K562 (cell line): Measurements from ENCODE around the gene LZTR1. TPM values are rescaled to one million over a fixed set of nuclear protein-coding genes. Genes with fewer than 3 reads are reported as not detected.

Experiments
- ARID3A ChIP-seq: IDR thresholded peaks from 2 replicates; pipeline ENCODE4 v1.6.1; 2012; ENCODE audit warnings: low read depth, low read length, improper control_type of control experiment, borderline replicate concordance
- ATF2 ChIP-seq: sonication (generic); formaldehyde crosslinking; IDR thresholded peaks from 2 replicates; pipeline ENCODE4 v1.8.1; 2022; ENCODE audit warnings: missing genetic modification reagents
- BRF1 ChIP-seq: IDR thresholded peaks from 3 replicates; pipeline ENCODE4 v1.6.1; 2011; ENCODE audit warnings: borderline replicate concordance, mild to moderate bottlenecking; ENCODE audit not compliant: insufficient read length; ENCODE audit errors: extremely low read depth
- COPS2 ChIP-seq: fragments of 450-650 bp; conservative IDR thresholded peaks from 2 replicates; pipeline ENCODE4 v1.6.1; 2016; ENCODE audit warnings: mild to moderate bottlenecking, moderate library complexity
- CREM ChIP-seq: IDR thresholded peaks from 2 replicates; pipeline ENCODE4 v1.6.1; 2014; ENCODE audit warnings: antibody characterized with exemption, low read depth
- CXXC5 ChIP-seq: fragments of 250-450 bp; sonication (Bioruptor Pico); IDR thresholded peaks from 2 replicates; pipeline ENCODE4 v1.8.0; 2022; ENCODE audit warnings: inconsistent platforms, mild to moderate bottlenecking, moderate library complexity
- FOXJ3 ChIP-seq: sonication (generic); formaldehyde crosslinking; IDR thresholded peaks from 2 replicates; pipeline ENCODE4 v1.4.0; 2020; ENCODE audit warnings: mild to moderate bottlenecking, missing genetic modification reagents
- HEY1 ChIP-seq: fragments of 250-450 bp; sonication (Bioruptor Pico); IDR thresholded peaks from 2 replicates; pipeline ENCODE4 v1.5.0; 2020; ENCODE audit warnings: mild to moderate bottlenecking, moderate library complexity, borderline replicate concordance
- HSF4 ChIP-seq: fragments of 250-450 bp; sonication (Bioruptor Pico); IDR thresholded peaks from 2 replicates; pipeline ENCODE4 v2.1.2; 2022; ENCODE audit warnings: mild to moderate bottlenecking, moderate library complexity, borderline replicate concordance
- IRF1 ChIP-seq: sonication (generic); formaldehyde crosslinking; IDR thresholded peaks from 2 replicates; pipeline ENCODE4 v1.8.0; 2022; ENCODE audit warnings: missing genetic modification reagents, mild to moderate bottlenecking, borderline replicate concordance
- KLF10 ChIP-seq: fragments of 250-450 bp; sonication (Bioruptor Pico); IDR thresholded peaks from 2 replicates; pipeline ENCODE4 v1.6.1; 2021; ENCODE audit warnings: matching md5 sums
- L3MBTL2 ChIP-seq: fragments of 450-650 bp; IDR thresholded peaks from 2 replicates; pipeline ENCODE4 v1.6.1; 2016; ENCODE audit warnings: mild to moderate bottlenecking, moderate library complexity
- MEIS2 ChIP-seq: fragments of 450-650 bp; IDR thresholded peaks from 2 replicates; pipeline ENCODE4 v1.6.1; 2014; ENCODE audit warnings: mild to moderate bottlenecking; ENCODE audit not compliant: partially characterized antibody
- MLX ChIP-seq, 2 experiments: fragments of 450-650 bp in 1 of 2; sonication (generic) in 1 of 2; formaldehyde crosslinking; conservative IDR thresholded peaks; 2 replicates each; pipeline versions ENCODE4 v1.4.0 to v1.8.1; 2020 to 2022; ENCODE audit warnings: mild to moderate bottlenecking in 1 of 2, missing genetic modification reagents in 1 of 2
- MYC ChIP-seq, 2 experiments: fragments of 250-450 bp in 1 of 2; sonication (Bioruptor Pico) in 1 of 2; IDR thresholded peaks; 2 replicates each; pipeline versions ENCODE4 v1.5.1 to v1.6.1; 2012 to 2021; ENCODE audit warnings: low read depth in 2 of 2, borderline replicate concordance in 1 of 2, improper control_type of control experiment in 1 of 2, low read length in 1 of 2, mild to moderate bottlenecking in 1 of 2, moderate library complexity in 1 of 2
- NKRF ChIP-seq: fragments of 450-650 bp; IDR thresholded peaks from 2 replicates; pipeline ENCODE4 v1.6.1; 2016; ENCODE audit warnings: borderline replicate concordance
- PTTG1 ChIP-seq: fragments of 450-650 bp; IDR thresholded peaks from 2 replicates; pipeline ENCODE4 v1.6.1; 2016; ENCODE audit warnings: low read depth, mild to moderate bottlenecking, missing genetic modification characterization, missing compliant biosample characterization
- RBM22 ChIP-seq: fragments of 200-400 bp; formaldehyde crosslinking; IDR thresholded peaks from 2 replicates; pipeline ENCODE4 v1.6.1; 2018; ENCODE audit warnings: low read length, low read depth; ENCODE audit not compliant: poor library complexity, severe bottlenecking
- USF1 ChIP-seq: sonication (generic); formaldehyde crosslinking; IDR thresholded peaks from 2 replicates; pipeline ENCODE4 v1.9.0; 2022; ENCODE audit warnings: mild to moderate bottlenecking, missing genetic modification reagents
- ZNF232 ChIP-seq: sonication (generic); formaldehyde crosslinking; IDR thresholded peaks from 2 replicates; pipeline ENCODE4 v1.8.0; 2022; ENCODE audit warnings: mild to moderate bottlenecking, missing genetic modification reagents
- ZNF436 ChIP-seq: fragments of 250-450, 450-650 bp; sonication (Bioruptor Pico); formaldehyde crosslinking; IDR thresholded peaks from 2 replicates; pipeline ENCODE4 v1.7.0; 2020; ENCODE audit warnings: mild to moderate bottlenecking
- polyA plus RNA-seq, 8 experiments: library from polyadenylated mRNA; depleted of rRNA in 4 of 8; stranded (reverse) in 5 of 8; unstranded in 3 of 8; fragments of >200 nt; fragmentation: Nextera tagmentation in 2 of 8; fragmentation: Illumina TruSeq in 1 of 8; extraction: Ambion mirVana in 2 of 8; extraction: Trizol in 1 of 8; gene quantifications; 2 replicates each; pipeline versions ENCODE4 v1.2.1 to v1.2.3, GENCODE V29; 2011 to 2014; ENCODE audit warnings: inconsistent platforms in 1 of 8, missing spikeins in 1 of 8
- total RNA-seq, 7 experiments: library from RNA; depleted of rRNA in 6 of 7; stranded (reverse); fragments of >200 nt in 6 of 7; fragmentation: Illumina TruSeq in 2 of 7; extraction: Trizol in 2 of 7; gene quantifications; 2 replicates each; pipeline versions ENCODE4 v1.2.1 to v1.2.3, GENCODE V29; 2011 to 2021; ENCODE audit warnings: low replicate concordance in 1 of 7

The LZTR1 gene
- total and polyA plus RNA-seq, 9 of the 15 experiments (the other 6 are each of a cell fraction or from before 2014, with no cell fraction given) = 2.2 to 135 (median 63.0) TPM

- no peak for TF ChIP-seq IRF1
- no peak for TF ChIP-seq MEIS2
- no peak for TF ChIP-seq L3MBTL2
- TF ChIP-seq COPS2 = no peak
- TF ChIP-seq HEY1 (CRISPR knock-in tag) = no peak
- no peak for TF ChIP-seq BRF1
- no peak for TF ChIP-seq PTTG1
- peak; percentile 61; the same call in 1 of the 2 replicates for TF ChIP-seq ZNF232 (CRISPR knock-in tag)
- no peak for TF ChIP-seq NKRF
- no peak for TF ChIP-seq HSF4 (CRISPR knock-in tag)
- TF ChIP-seq KLF10 (CRISPR knock-in tag) = no peak
- TF ChIP-seq RBM22 = no peak
- no peak for TF ChIP-seq ZNF436 (CRISPR knock-in tag)
- TF ChIP-seq MLX (CRISPR knock-in tag; conservative IDR thresholded peaks at IDR 0.05) = 0 out of 4 replicates have a peak, but pooled peaks of 1 of the 2 experiments have one; percentile 9
- no peak for TF ChIP-seq CXXC5 (CRISPR knock-in tag)
- no peak for TF ChIP-seq FOXJ3 (CRISPR knock-in tag)
- no peak for TF ChIP-seq CREM
- no peak for TF ChIP-seq ATF2 (CRISPR knock-in tag)
- no peak for TF ChIP-seq MYC (IDR thresholded peaks at IDR 0.05; ENCODE audit: low read depth, low read length)
- no peak for TF ChIP-seq MYC (CRISPR knock-in tag; IDR thresholded peaks at IDR 0.05; ENCODE audit: borderline replicate concordance, low read depth)
- no peak for TF ChIP-seq ARID3A
- TF ChIP-seq USF1 = no peak
Observed at GRCh38 chr22:20960609-20961008, 21.5 kb upstream of the LZTR1 start (continued).
